C4-2B (cell line): ENCODE data around the gene IQCC.

Experiments used
- H3K27ac ChIP-seq: fragments of 450-650 bp; 2 replicates; pipeline ENCODE4 v1.5.1; 2017
- CTCF ChIP-seq: fragments of 450-650 bp; conservative IDR thresholded peaks from 2 replicates; pipeline ENCODE4 v1.5.1; 2017; ENCODE audit warnings: mild to moderate bottlenecking
- ZFX ChIP-seq: fragments of 450-650 bp; IDR thresholded peaks from 2 replicates; pipeline ENCODE4 v1.6.1; 2017

The IQCC gene

GRCh38 chr1:32232558-32233304 is 27.3 kb downstream of the IQCC start:
- no peak overlapping the region for H3K27ac ChIP-seq
- no peak for TF ChIP-seq ZFX
- TF ChIP-seq CTCF = no peak

GRCh38 chr1:32234792-32235191 is 29.3 kb downstream of the IQCC start:
- no peak for TF ChIP-seq ZFX
- no peak for TF ChIP-seq CTCF
- H3K27ac ChIP-seq = no peak overlapping the region

- H3K27ac ChIP-seq = no peak overlapping the region
- TF ChIP-seq CTCF (no peak), ZFX (no peak)
Observed at GRCh38 chr1:32239337-32239736, 33.9 kb downstream of the IQCC start.

DNA sequence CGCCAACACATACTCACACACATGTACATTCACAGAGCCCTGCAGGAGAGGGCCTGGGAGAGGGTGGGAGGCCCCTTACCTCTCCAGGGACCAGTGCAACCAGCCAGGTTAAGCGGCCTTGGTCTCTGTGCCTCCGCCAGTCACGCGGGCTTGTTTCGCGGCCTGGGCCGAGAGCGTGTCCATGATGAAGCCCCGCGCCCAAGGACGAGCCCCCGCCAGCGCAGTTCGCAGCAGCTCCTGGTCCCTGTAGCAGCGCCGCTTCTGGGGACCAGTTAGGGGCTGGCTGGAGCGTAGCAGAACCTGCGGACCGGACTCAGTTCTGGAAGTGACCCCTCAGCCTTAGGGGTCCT is 34.3 kb downstream of the IQCC start:
- H3K27ac ChIP-seq = peak overlapping the region; percentile 63

DNA sequence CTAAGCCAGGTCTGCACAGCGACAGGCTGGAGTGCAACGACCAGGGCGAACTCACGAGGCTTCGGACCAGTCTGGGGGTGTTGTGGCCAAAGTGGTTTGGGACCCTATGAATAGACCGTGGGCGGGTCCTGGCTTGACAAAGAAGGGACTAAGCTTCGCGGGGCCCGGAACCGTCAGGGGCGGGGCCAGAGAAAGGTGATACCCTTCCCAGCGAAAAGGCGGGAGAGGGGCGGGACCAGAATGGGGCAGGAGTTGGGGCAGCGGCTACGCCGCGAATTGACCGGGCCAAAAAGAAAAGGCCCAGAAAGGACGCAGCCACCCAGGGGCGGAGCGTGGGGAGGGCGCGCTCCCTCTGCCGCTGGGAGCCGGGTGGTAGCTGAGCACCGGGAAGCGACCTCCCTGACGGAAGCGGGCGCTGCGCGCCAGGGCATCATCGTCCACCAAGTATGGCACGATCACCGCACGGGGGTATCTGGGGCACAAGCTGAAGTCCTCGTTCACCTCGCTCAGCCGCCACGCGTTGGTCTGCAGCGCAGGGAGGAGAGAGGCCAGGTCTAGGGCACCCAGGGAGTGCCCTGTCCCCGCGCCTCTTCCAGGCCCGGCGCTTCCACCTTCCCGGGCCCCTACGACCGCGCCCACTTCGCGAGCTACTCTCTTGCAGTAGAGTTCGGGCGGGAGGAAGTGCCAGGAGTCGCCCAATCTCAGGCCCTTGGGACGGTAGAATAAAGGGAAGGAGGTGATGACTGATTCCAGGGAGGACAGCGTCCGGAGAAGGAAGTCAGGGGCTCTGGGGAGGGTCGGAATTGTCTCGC is 34.9 kb downstream of the IQCC start:
- TF ChIP-seq CTCF = peak; percentile 27
- peak; percentile 33; the same call in 1 of the 2 replicates for TF ChIP-seq ZFX
- peak overlapping the region; percentile 63 for H3K27ac ChIP-seq

More for the DNA sequence above, 34.3 kb downstream of the IQCC start:
- no peak for TF ChIP-seq ZFX
- no peak for TF ChIP-seq CTCF

DNA sequence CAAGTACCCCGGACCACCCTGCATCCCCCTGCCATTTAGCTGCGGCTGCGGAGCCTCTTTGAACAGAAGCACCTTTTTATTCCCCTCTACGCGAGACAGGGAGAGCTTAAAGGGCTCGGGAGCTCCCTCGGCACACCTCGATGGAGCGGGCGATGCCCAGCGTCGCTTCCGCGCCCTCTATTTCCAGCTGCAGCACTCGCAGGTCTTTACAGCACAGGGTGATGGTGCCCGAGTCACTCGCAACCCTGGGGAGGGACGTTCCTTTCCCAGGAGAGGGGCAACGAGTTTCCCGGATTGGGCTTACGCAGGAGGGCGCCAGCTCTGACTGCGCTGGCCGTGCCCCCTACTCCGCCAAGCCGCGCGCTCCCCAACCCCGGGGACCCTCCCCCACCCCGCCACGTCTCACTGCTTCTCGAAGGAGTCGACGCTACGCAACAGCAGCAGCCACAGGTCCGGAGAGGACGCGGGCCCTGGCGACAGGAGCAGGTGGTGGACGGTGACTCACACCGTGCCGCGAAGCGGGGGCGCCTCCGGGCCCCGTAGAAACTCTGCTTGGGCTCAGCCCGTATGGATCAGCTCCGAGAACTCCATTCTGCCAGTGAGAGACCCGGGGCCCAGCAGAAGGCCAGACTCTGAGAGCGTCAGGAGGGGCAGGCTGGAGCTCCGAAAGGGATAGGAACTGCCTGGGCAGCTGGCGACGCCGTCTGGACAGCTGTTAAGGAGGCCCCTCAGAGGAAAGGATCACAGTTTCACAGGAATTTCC is 35.7 kb downstream of the IQCC start:
- peak overlapping the region; percentile 63 for H3K27ac ChIP-seq
- no peak for TF ChIP-seq ZFX

- TF ChIP-seq ZFX (no peak), CTCF (no peak)
- no peak overlapping the region for H3K27ac ChIP-seq
Observed at GRCh38 chr1:32242341-32242851, 36.9 kb downstream of the IQCC start.
